ENCODE measurements around the gene HTRA1. TPM values are rescaled to one million over a fixed set of nuclear protein-coding genes. Genes with fewer than 3 reads are reported as not detected.

HTRA1 gene
- total RNA-seq, 1 donor from 2014 or later: 17.0 TPM

GRCh38 chr10:122544493-122544892 lies 83.1 kb downstream of the HTRA1 start:
- no peak overlapping the region for H3K27ac ChIP-seq
- no peaks in the 10 kb centered on the region for H4K20me1 ChIP-seq (ENCODE audit: low read depth)
- H3K4me1 Mint-ChIP-seq: no peaks in the 10 kb centered on the region
- no peak overlapping the region for H3K9ac ChIP-seq
- H3K4me3 ChIP-seq: no peak overlapping the region
- no peaks in the 10 kb centered on the region for H3K36me3 Mint-ChIP-seq
- H3K4me1 ChIP-seq: no peaks in the 10 kb centered on the region
- no peak overlapping the region for H3K27ac Mint-ChIP-seq
- no peak for DNase-seq (ENCODE audit: low spot score)
- no peaks in the 10 kb centered on the region for H3K9me3 Mint-ChIP-seq
- H2AFZ ChIP-seq (replicated peaks): no peak overlapping the region
- H3F3A ChIP-seq (ENCODE audit: low read depth): no peaks in the 10 kb centered on the region
- H3K36me3 ChIP-seq: no peaks in the 10 kb centered on the region
- H3K9me3 ChIP-seq (ENCODE audit: low read depth): no peaks in the 10 kb centered on the region
- TF ChIP-seq CTCF (IDR thresholded peaks at IDR 0.05) (no peak), EZH2 (IDR thresholded peaks at IDR 0.05) (no peak)
- H3K4me3 Mint-ChIP-seq: no peak overlapping the region
- H3K27me3 ChIP-seq: no peaks in the 10 kb centered on the region
- no peaks in the 10 kb centered on the region for H3K27me3 Mint-ChIP-seq (ENCODE audit: insufficient read depth, low read depth)
- H3K4me2 ChIP-seq: no peak overlapping the region
- H3K79me2 ChIP-seq (ENCODE audit: low read depth): no peaks in the 10 kb centered on the region

- no peaks in the 10 kb centered on the region for H3K9me3 Mint-ChIP-seq
Measured at GRCh38 chr10:122546242-122546641, 84.9 kb downstream of the HTRA1 start.

GRCh38 chr10:122548407-122549085 lies 87.2 kb downstream of the HTRA1 start:
- Histone ChIP-seq H3K4me1 (no peaks in the 10 kb centered on the region), H3K4me2 (no peak overlapping the region), H3K4me3 (no peak overlapping the region), H3K9ac (no peak overlapping the region), H3K9me3 (ENCODE audit: low read depth) (no peaks in the 10 kb centered on the region), H3K27me3 (no peaks in the 10 kb centered on the region), H2AFZ (replicated peaks) (no peak overlapping the region), H4K20me1 (ENCODE audit: low read depth) (no peaks in the 10 kb centered on the region), H3K27ac (no peak overlapping the region), H3K79me2 (ENCODE audit: low read depth) (no peaks in the 10 kb centered on the region), H3F3A (ENCODE audit: low read depth) (no peaks in the 10 kb centered on the region), H3K36me3 (no peaks in the 10 kb centered on the region)
- TF ChIP-seq EZH2phosphoT487 (IDR thresholded peaks at IDR 0.05) (no peak), CTCF (IDR thresholded peaks at IDR 0.05) (no peak), EZH2 (IDR thresholded peaks at IDR 0.05) (no peak)
- Mint-ChIP-seq H3K4me3 (no peak overlapping the region), H3K27me3 (ENCODE audit: insufficient read depth, low read depth) (peaks cover 2% of the 10 kb centered on the region), H3K27ac (no peak overlapping the region), H3K9me3 (no peaks in the 10 kb centered on the region), H3K36me3 (no peaks in the 10 kb centered on the region), H3K4me1 (no peaks in the 10 kb centered on the region)
- DNase-seq (ENCODE audit: low spot score): no peak

More at GRCh38 chr10:122546242-122546641, 84.9 kb downstream of the HTRA1 start:
- no peak overlapping the region for H3K4me3 Mint-ChIP-seq
- Histone ChIP-seq H2AFZ (replicated peaks) (no peak overlapping the region), H3K79me2 (ENCODE audit: low read depth) (no peaks in the 10 kb centered on the region), H3K36me3 (no peaks in the 10 kb centered on the region), H3K4me1 (no peaks in the 10 kb centered on the region), H3F3A (ENCODE audit: low read depth) (no peaks in the 10 kb centered on the region), H3K4me3 (no peak overlapping the region), H3K27me3 (no peaks in the 10 kb centered on the region), H3K9me3 (ENCODE audit: low read depth) (no peaks in the 10 kb centered on the region), H3K4me2 (no peak overlapping the region), H4K20me1 (ENCODE audit: low read depth) (no peaks in the 10 kb centered on the region), H3K9ac (no peak overlapping the region), H3K27ac (no peak overlapping the region)
- no peak for TF ChIP-seq EZH2 (IDR thresholded peaks at IDR 0.05)
- TF ChIP-seq EZH2phosphoT487 (IDR thresholded peaks at IDR 0.05): no peak
- no peak for TF ChIP-seq CTCF (IDR thresholded peaks at IDR 0.05)
- no peaks in the 10 kb centered on the region for H3K27me3 Mint-ChIP-seq (ENCODE audit: insufficient read depth, low read depth)
- no peak for DNase-seq (ENCODE audit: low spot score)
- H3K4me1 Mint-ChIP-seq: no peaks in the 10 kb centered on the region
- H3K36me3 Mint-ChIP-seq: no peaks in the 10 kb centered on the region
- no peak overlapping the region for H3K27ac Mint-ChIP-seq

Measured in neural progenitor cell (in vitro differentiated cells).